Astrocyte of the cerebellum (primary cell): ENCODE measurements around the gene FASTK.

Source experiments
- DNase-seq: peaks from one replicate; pipeline ENCODE4 v3.0.0-alpha.2; 2011; ENCODE audit warnings: low read depth
- H3K4me3 ChIP-seq: 2 replicates; pipeline ENCODE4 v1.5.1; 2011; ENCODE audit warnings: mild to moderate bottlenecking, low read depth, low read length, moderate library complexity
- CTCF ChIP-seq: IDR thresholded peaks from 2 replicates; pipeline ENCODE4 v1.5.1; 2012; ENCODE audit warnings: low read length, low read depth, moderate library complexity, mild to moderate bottlenecking; ENCODE audit errors: missing control alignments
- in situ Hi-C: cut with HindIII; loops from 2 replicates; pipeline ENCODE4 v1.10.0; 2017; ENCODE audit warnings: low sequenced_read_pairs

Gene FASTK

GRCh38 chr7:151114151-151115090, 33.8 kb upstream of the FASTK start:
- no peak for TF ChIP-seq CTCF
- peak overlapping the region; percentile 23 for H3K4me3 ChIP-seq
- in situ Hi-C loops: no loop called here
- no peak for DNase-seq

DNA sequence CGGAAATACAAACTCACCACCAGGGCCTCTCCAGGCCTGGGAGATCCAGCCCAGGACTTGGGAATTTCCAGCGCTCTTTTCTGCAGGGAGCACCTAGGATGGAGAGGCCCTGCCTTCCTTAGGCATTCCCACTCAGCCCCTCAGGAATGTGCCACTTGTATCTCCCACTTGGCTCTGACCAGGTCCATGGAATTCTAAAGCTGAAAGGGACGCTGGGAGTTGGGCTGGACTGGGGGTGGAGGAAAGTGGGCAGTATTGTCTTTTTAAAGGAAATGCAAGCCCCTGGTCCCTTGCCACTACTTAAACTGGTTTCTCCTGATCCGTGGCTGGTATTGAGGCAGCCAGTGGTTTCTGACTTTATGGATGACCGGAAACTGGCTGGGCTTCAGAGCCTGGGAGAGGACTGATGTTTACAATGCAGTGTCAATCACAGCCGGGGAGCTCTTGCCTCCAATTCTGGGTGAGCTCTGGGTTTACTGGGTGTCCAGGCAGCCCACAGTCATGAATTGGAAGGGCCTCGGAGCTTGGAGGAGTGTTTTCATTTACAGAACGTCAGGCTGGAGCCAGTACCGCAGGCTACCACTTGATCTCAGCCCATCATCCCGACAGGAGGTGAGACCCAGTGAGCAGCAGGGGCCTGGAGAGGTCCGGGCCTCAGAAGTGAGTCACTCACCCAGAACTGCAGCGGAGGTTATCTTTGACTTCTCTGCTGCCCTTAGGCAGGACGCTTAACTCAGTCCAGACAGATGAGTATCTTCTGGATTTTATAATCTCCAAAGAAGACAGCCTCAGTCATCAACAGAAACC, 32.9 kb upstream of the FASTK start:
- in situ Hi-C loops: no loop called here
- peak; percentile 73 for DNase-seq
- TF ChIP-seq CTCF: peak; percentile 11
- H3K4me3 ChIP-seq: peak overlapping the region; percentile 23

GRCh38 chr7:151110941-151111645, 30.5 kb upstream of the FASTK start:
- in situ Hi-C loops: no loop called here
- TF ChIP-seq CTCF: peak; percentile 83
- DNase-seq: no peak
- H3K4me3 ChIP-seq: no peak overlapping the region

DNA sequence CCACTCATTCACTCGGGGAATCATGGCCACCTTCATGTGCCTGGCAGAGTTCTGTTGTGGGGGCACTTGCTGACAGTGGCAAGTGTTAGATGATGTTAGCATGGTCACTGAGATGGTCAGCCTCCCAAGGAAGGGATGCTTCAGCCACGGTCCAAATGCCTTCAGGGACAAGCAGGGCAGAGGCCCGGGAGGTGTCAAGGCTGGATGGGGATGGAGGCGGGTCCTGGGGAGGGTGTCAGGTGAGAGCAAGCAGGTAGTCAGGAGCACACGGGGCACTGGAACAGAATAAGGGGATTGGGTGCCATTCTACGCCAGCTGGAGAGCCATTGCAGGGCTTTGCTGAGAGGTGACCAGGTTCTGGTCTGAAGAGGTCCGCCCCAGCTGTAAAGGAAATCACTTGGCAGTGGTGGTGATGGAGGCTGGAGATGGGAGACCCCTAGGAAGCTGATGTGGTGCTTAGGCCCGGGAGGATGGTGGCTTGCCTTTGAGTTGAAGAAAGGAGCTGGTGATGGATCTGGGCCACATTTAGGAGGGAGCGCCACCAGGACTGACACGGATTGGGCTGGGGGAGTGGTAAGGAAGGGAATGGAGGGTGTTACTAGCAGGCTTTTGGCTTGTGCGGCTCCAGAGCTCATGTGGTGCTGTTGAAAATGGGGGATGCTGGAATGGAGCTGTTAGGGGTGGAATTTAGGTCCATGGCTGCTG, 29.8 kb upstream of the FASTK start:
- in situ Hi-C loops: no loop called here
- H3K4me3 ChIP-seq: no peak overlapping the region
- no peak for DNase-seq
- no peak for TF ChIP-seq CTCF

- H3K4me3 ChIP-seq: no peak overlapping the region
- in situ Hi-C loops: no loop called here
- DNase-seq: no peak
- TF ChIP-seq CTCF: no peak
Measured at GRCh38 chr7:151109094-151110048, 28.8 kb upstream of the FASTK start.
